Left forelimb (tissue), 1 donor: ENCODE data around the gene LMX1A.

Source experiments
- DNase-seq: peaks from one replicate; pipeline ENCODE4 v3.0.0-alpha.2; 2018; ENCODE audit warnings: low spot score

Gene LMX1A

GRCh38 chr1:165367375-165367993 lies 11.0 kb upstream of the LMX1A start:
- DNase-seq = no peak

GRCh38 chr1:165365341-165365740 lies 8.8 kb upstream of the LMX1A start:
- DNase-seq = no peak

GRCh38 chr1:165364568-165365133 lies 8.1 kb upstream of the LMX1A start:
- no peak for DNase-seq

- DNase-seq = no peak
Measured at GRCh38 chr1:165356876-165357275, 361 bp upstream of the LMX1A start.

- DNase-seq = no peak
Measured at GRCh38 chr1:165355139-165355976, 1.2 kb downstream of the LMX1A start.

- DNase-seq = no peak
Measured at GRCh38 chr1:165354739-165355138, 1.8 kb downstream of the LMX1A start.

GRCh38 chr1:165353731-165354671 lies 2.5 kb downstream of the LMX1A start:
- no peak for DNase-seq

GRCh38 chr1:165352442-165353293 lies 3.8 kb downstream of the LMX1A start:
- DNase-seq = no peak

- no peak for DNase-seq
Measured at GRCh38 chr1:165351863-165352441, 4.6 kb downstream of the LMX1A start.

GRCh38 chr1:165350840-165351239 lies 5.7 kb downstream of the LMX1A start:
- DNase-seq = no peak

GRCh38 chr1:165345502-165345901 lies 11.0 kb downstream of the LMX1A start:
- no peak for DNase-seq

GRCh38 chr1:165344736-165345135 lies 11.8 kb downstream of the LMX1A start:
- no peak for DNase-seq

GRCh38 chr1:165344198-165344597 lies 12.3 kb downstream of the LMX1A start:
- no peak for DNase-seq

GRCh38 chr1:165342587-165342986 lies 13.9 kb downstream of the LMX1A start:
- DNase-seq = no peak

- no peak for DNase-seq
Measured at GRCh38 chr1:165342168-165342567, 14.3 kb downstream of the LMX1A start.

GRCh38 chr1:165339164-165339563 lies 17.4 kb downstream of the LMX1A start:
- no peak for DNase-seq

GRCh38 chr1:165330483-165330882 lies 26.0 kb downstream of the LMX1A start:
- DNase-seq = no peak

GRCh38 chr1:165329104-165329503 lies 27.4 kb downstream of the LMX1A start:
- DNase-seq = no peak

- DNase-seq = no peak
Measured at GRCh38 chr1:165328136-165328535, 28.4 kb downstream of the LMX1A start.

GRCh38 chr1:165327538-165327937 lies 29.0 kb downstream of the LMX1A start:
- no peak for DNase-seq
